Activated CD4-positive, alpha-beta T cell treated with anti-CD3 and anti-CD28 coated beads, Interleukin-2, amount 10 ng/mL, durations not matched to agents 7 days and 5 days (primary cell): ENCODE results near the gene C19orf47. TPM values are rescaled to one million over a fixed set of nuclear protein-coding genes. Genes with fewer than 3 reads are reported as not detected.

Experiments used
- CTCF ChIA-PET: fragments of 350-600 bp; sonication (Branson Sonifier 250); formaldehyde crosslinking; loops from one replicate; lab custom pipeline; 2021; ENCODE audit warnings: antibody characterized with exemption; lab: Charles Lee
- POLR2A ChIA-PET: fragments of 350-600 bp; sonication (Branson Sonifier 250); formaldehyde crosslinking; loops from one replicate; lab custom pipeline; 2021; ENCODE audit warnings: antibody characterized with exemption; lab: Charles Lee
- DNase-seq: peaks from one replicate; pipeline ENCODE4 v3.0.0-alpha.2; 2020
- H3K27ac Mint-ChIP-seq: one replicate; pipeline ENCODE4 v1.8.0; 2021; ENCODE audit warnings: mild to moderate bottlenecking, moderate library complexity, mixed read lengths
- H3K27me3 Mint-ChIP-seq: one replicate; pipeline ENCODE4 v1.8.0; 2021; ENCODE audit warnings: mixed read lengths
- H3K36me3 Mint-ChIP-seq: one replicate; pipeline ENCODE4 v1.8.0; 2021; ENCODE audit warnings: low read depth, mixed read lengths
- H3K4me1 Mint-ChIP-seq: one replicate; pipeline ENCODE4 v1.8.0; 2021; ENCODE audit warnings: mixed read lengths
- H3K4me3 Mint-ChIP-seq: one replicate; pipeline ENCODE4 v1.8.0; 2021; ENCODE audit warnings: mild to moderate bottlenecking, moderate library complexity, mixed read lengths
- H3K9me3 Mint-ChIP-seq: one replicate; pipeline ENCODE4 v1.8.0; 2021; ENCODE audit warnings: mixed read lengths
- total RNA-seq, 2 experiments: library from RNA; stranded (reverse); gene quantifications; one replicate each; pipeline ENCODE4 v1.2.3, GENCODE V29; 2021

Gene C19orf47
- total RNA-seq, 2 experiments from 2014 or later: 21.8 to 25.3 TPM

GRCh38 chr19:40286971-40287421 is 61.2 kb downstream of the C19orf47 start:
- no peaks in the 10 kb centered on the region for H3K36me3 Mint-ChIP-seq
- no peaks in the 10 kb centered on the region for H3K9me3 Mint-ChIP-seq
- peak overlapping the region; percentile 95 for H3K27ac Mint-ChIP-seq
- ChIA-PET CTCF (interaction anchor here (0.6 kb wide), 1 partner anchor 33 kb away, joined by 3 read pairs; no protein-coding TSS in a partner anchor), POLR2A (no interaction called here)
- no peak overlapping the region for H3K4me3 Mint-ChIP-seq
- no peaks in the 10 kb centered on the region for H3K27me3 Mint-ChIP-seq
- H3K4me1 Mint-ChIP-seq: peaks cover 32% of the 10 kb centered on the region
- no peak for DNase-seq

- POLR2A ChIA-PET: no interaction called here
- CTCF ChIA-PET: interaction anchor here (0.6 kb wide), 1 partner anchor 178 kb away, joined by 4 read pairs; no protein-coding TSS in a partner anchor
- DNase-seq: no peak
- H3K4me3 Mint-ChIP-seq: peak overlapping the region; percentile 79
- H3K4me1 Mint-ChIP-seq: peaks cover 38% of the 10 kb centered on the region
- no peaks in the 10 kb centered on the region for H3K36me3 Mint-ChIP-seq
- no peaks in the 10 kb centered on the region for H3K9me3 Mint-ChIP-seq
- H3K27ac Mint-ChIP-seq: peak overlapping the region; percentile 95
- H3K27me3 Mint-ChIP-seq: no peaks in the 10 kb centered on the region
Observed at GRCh38 chr19:40286235-40286970, 61.8 kb downstream of the C19orf47 start.

- ChIA-PET POLR2A (no interaction called here), CTCF (interaction anchor here (1.4 kb wide), 2 partner anchors 19 to 38 kb away, joined by 4 read pairs; no protein-coding TSS in a partner anchor)
- Mint-ChIP-seq H3K36me3 (no peaks in the 10 kb centered on the region), H3K4me1 (peaks cover 42% of the 10 kb centered on the region), H3K27me3 (no peaks in the 10 kb centered on the region), H3K4me3 (peak overlapping the region; percentile 79), H3K27ac (peak overlapping the region; percentile 95), H3K9me3 (no peaks in the 10 kb centered on the region)
- DNase-seq: peak; percentile 98
Observed at GRCh38 chr19:40285353-40286234, 62.6 kb downstream of the C19orf47 start.

- Mint-ChIP-seq H3K4me3 (peak within 1 kb of the TSS; percentile 96), H3K27me3 (no peaks in the 10 kb centered on the region), H3K36me3 (no peaks in the 10 kb centered on the region), H3K4me1 (peaks cover 51% of the 10 kb centered on the region), H3K9me3 (no peaks in the 10 kb centered on the region), H3K27ac (peak within 1 kb of the TSS; percentile 99)
- peak; percentile 67 for DNase-seq
- CTCF ChIA-PET: interaction anchor here (1.4 kb wide), 2 partner anchors 20 to 37 kb away, joined by 4 read pairs; no protein-coding TSS in a partner anchor
- POLR2A ChIA-PET: interaction anchor here (0.6 kb wide), 1 partner anchor 849 kb away, joined by 4 read pairs; the partner anchor contains the start of gene RPS16
Observed at GRCh38 chr19:40284501-40285352, 63.5 kb downstream of the C19orf47 start, which contains the start of gene AKT2. Gene AKT2 (minus strand): TSS chr19:40285345. CDS start chr19:40265267, 20,078 bp downstream.

- ChIA-PET CTCF (no interaction called here), POLR2A (no interaction called here)
- H3K36me3 Mint-ChIP-seq: no peaks in the 10 kb centered on the region
- DNase-seq: no peak
- no peaks in the 10 kb centered on the region for H3K27me3 Mint-ChIP-seq
- H3K4me3 Mint-ChIP-seq: peak overlapping the region; percentile 96
- H3K27ac Mint-ChIP-seq: peak overlapping the region; percentile 99
- peaks cover 52% of the 10 kb centered on the region for H3K4me1 Mint-ChIP-seq
- no peaks in the 10 kb centered on the region for H3K9me3 Mint-ChIP-seq
Observed at GRCh38 chr19:40284251-40284500, 64.0 kb downstream of the C19orf47 start.

- H3K36me3 Mint-ChIP-seq: no peaks in the 10 kb centered on the region
- H3K4me3 Mint-ChIP-seq: peak overlapping the region; percentile 96
- CTCF ChIA-PET: interaction anchor here (1.1 kb wide), 1 partner anchor 17 kb away, joined by 3 read pairs; no protein-coding TSS in a partner anchor
- no peaks in the 10 kb centered on the region for H3K9me3 Mint-ChIP-seq
- no peaks in the 10 kb centered on the region for H3K27me3 Mint-ChIP-seq
- POLR2A ChIA-PET: no interaction called here
- H3K4me1 Mint-ChIP-seq: peaks cover 54% of the 10 kb centered on the region
- no peak for DNase-seq
- H3K27ac Mint-ChIP-seq: peak overlapping the region; percentile 99
Observed at GRCh38 chr19:40283414-40284250, 64.6 kb downstream of the C19orf47 start.

GRCh38 chr19:40282920-40283319 is 65.3 kb downstream of the C19orf47 start:
- Mint-ChIP-seq H3K4me1 (peaks cover 61% of the 10 kb centered on the region), H3K36me3 (no peaks in the 10 kb centered on the region)
- CTCF ChIA-PET: interaction anchor here (1.1 kb wide), 1 partner anchor 16 kb away, joined by 3 read pairs; no protein-coding TSS in a partner anchor

GRCh38 chr19:40282209-40282580 is 66.0 kb downstream of the C19orf47 start:
- no peaks in the 10 kb centered on the region for H3K27me3 Mint-ChIP-seq
- H3K4me1 Mint-ChIP-seq: peaks cover 66% of the 10 kb centered on the region
- peak overlapping the region; percentile 32 for H3K27ac Mint-ChIP-seq
- no peaks in the 10 kb centered on the region for H3K36me3 Mint-ChIP-seq
- CTCF ChIA-PET: interaction anchor here (1.5 kb wide), 1 partner anchor 14 kb away, joined by 4 read pairs; no protein-coding TSS in a partner anchor
- H3K9me3 Mint-ChIP-seq: no peaks in the 10 kb centered on the region
- POLR2A ChIA-PET: interaction anchor here (0.6 kb wide), 1 partner anchor 308 kb away, joined by 3 read pairs; no protein-coding TSS in a partner anchor
- H3K4me3 Mint-ChIP-seq: no peak overlapping the region
- no peak for DNase-seq

More at GRCh38 chr19:40282920-40283319, 65.3 kb downstream of the C19orf47 start:
- Mint-ChIP-seq H3K27ac (peak overlapping the region; percentile 99), H3K9me3 (no peaks in the 10 kb centered on the region), H3K27me3 (no peaks in the 10 kb centered on the region), H3K4me3 (peak overlapping the region; percentile 38)
- POLR2A ChIA-PET: no interaction called here
- no peak for DNase-seq

GRCh38 chr19:40281381-40282208 is 66.6 kb downstream of the C19orf47 start:
- no peaks in the 10 kb centered on the region for H3K27me3 Mint-ChIP-seq
- POLR2A ChIA-PET: interaction anchor here (0.6 kb wide), 1 partner anchor 307 kb away, joined by 3 read pairs; no protein-coding TSS in a partner anchor
- H3K4me3 Mint-ChIP-seq: no peak overlapping the region
- peaks cover 65% of the 10 kb centered on the region for H3K4me1 Mint-ChIP-seq
- peak overlapping the region; percentile 32 for H3K27ac Mint-ChIP-seq
- no peaks in the 10 kb centered on the region for H3K36me3 Mint-ChIP-seq
- CTCF ChIA-PET: interaction anchor here (0.6 to 1.5 kb wide), 3 partner anchors 13 to 157 kb away, joined by 3 to 6 read pairs (median 4); no protein-coding TSS in a partner anchor
- DNase-seq: no peak
- H3K9me3 Mint-ChIP-seq: no peaks in the 10 kb centered on the region

GRCh38 chr19:40280608-40281221 is 67.5 kb downstream of the C19orf47 start:
- Mint-ChIP-seq H3K4me3 (no peak overlapping the region), H3K27ac (peak overlapping the region; percentile 80), H3K4me1 (peaks cover 62% of the 10 kb centered on the region), H3K9me3 (no peaks in the 10 kb centered on the region), H3K27me3 (no peaks in the 10 kb centered on the region), H3K36me3 (no peaks in the 10 kb centered on the region)
- ChIA-PET CTCF (interaction anchor here (1.0 to 1.5 kb wide), 2 partner anchors 12 to 25 kb away, joined by 3 to 4 read pairs; no protein-coding TSS in a partner anchor), POLR2A (no interaction called here)
- DNase-seq: no peak
